H1 (cell line): ENCODE measurements around the gene SLC25A51. TPM values are rescaled to one million over a fixed set of nuclear protein-coding genes. Genes with fewer than 3 reads are reported as not detected.

Source experiments
- CTCF ChIA-PET: fragments of 300-600 bp; sonication (Branson Sonifier 250); formaldehyde crosslinking; loops from one replicate; lab custom pipeline; 2021; ENCODE audit not compliant: partially characterized antibody; lab: Charles Lee
- POLR2A ChIA-PET: fragments of 300-600 bp; sonication (Branson Sonifier 250); formaldehyde crosslinking; loops from one replicate; lab custom pipeline; 2021; ENCODE audit warnings: inconsistent platforms; ENCODE audit not compliant: partially characterized antibody; lab: Charles Lee
- DNase-seq, 2 experiments: peaks; one replicate each; pipeline versions ENCODE4 v3.0.0 to v3.0.0-alpha.2; 2010 to 2022; ENCODE audit warnings: low spot score in 2 of 2, low read depth in 1 of 2, mixed read lengths in 1 of 2
- FAIRE-seq: peaks from 2 replicates; lab custom pipeline; 2011; peaks lifted over from hg19 to GRCh38; lab: Jason Lieb, UNC
- H2AFZ ChIP-seq: 2 replicates; pipeline ENCODE4 v1.8.1; 2012; ENCODE audit warnings: low read length, inconsistent platforms
- H2AK5ac ChIP-seq: 2 replicates; pipeline ENCODE4 v1.6.1; 2013; ENCODE audit warnings: low read depth, low read length
- H2BK120ac ChIP-seq: replicated peaks from 2 replicates; pipeline ENCODE3; 2013; ENCODE audit warnings: low read depth, low read length, inconsistent platforms
- H2BK12ac ChIP-seq: 2 replicates; pipeline ENCODE4 v1.6.1; 2013; ENCODE audit warnings: low read depth, low read length
- H2BK15ac ChIP-seq: 2 replicates; pipeline ENCODE4 v1.6.1; 2013; ENCODE audit warnings: low read length
- H2BK20ac ChIP-seq: 2 replicates; pipeline ENCODE4 v1.6.1; 2013; ENCODE audit warnings: low read length
- H2BK5ac ChIP-seq: 2 replicates; pipeline ENCODE4 v1.6.1; 2013; ENCODE audit warnings: low read depth, low read length
- H3K14ac ChIP-seq: 2 replicates; pipeline ENCODE4 v1.6.1; 2013; ENCODE audit warnings: inconsistent platforms; ENCODE audit not compliant: insufficient read length
- H3K18ac ChIP-seq: 2 replicates; pipeline ENCODE4 v1.6.1; 2013; ENCODE audit warnings: low read length; ENCODE audit errors: extremely low read depth
- H3K23ac ChIP-seq: 2 replicates; pipeline ENCODE4 v1.6.1; 2013; ENCODE audit warnings: inconsistent platforms; ENCODE audit not compliant: insufficient read length
- H3K23me2 ChIP-seq: 2 replicates; pipeline ENCODE4 v1.6.1; 2013; ENCODE audit warnings: low read depth, low read length
- H3K27ac ChIP-seq: 2 replicates; pipeline ENCODE4 v1.6.1; 2011; ENCODE audit warnings: low read depth, low read length, inconsistent platforms
- H3K27me3 ChIP-seq, 4 experiments: replicated peaks in 1 of 4; 1 replicate in 1 of 4; 2 replicates in 3 of 4; pipeline versions ENCODE4 v1.6.1 to v1.8.1; 2011 to 2013; ENCODE audit warnings: low read length in 3 of 4, mild to moderate bottlenecking in 3 of 4, inconsistent platforms in 2 of 4, mixed read lengths in 2 of 4, moderate library complexity in 1 of 4; ENCODE audit not compliant: control insufficient read depth in 3 of 4, insufficient read depth in 3 of 4; ENCODE audit errors: extremely low read depth in 1 of 4
- H3K36me3 ChIP-seq, 4 experiments: 2 replicates each; pipeline versions ENCODE4 v1.6.1 to v1.8.1; 2011 to 2013; ENCODE audit warnings: mild to moderate bottlenecking in 4 of 4, low read length in 3 of 4, moderate library complexity in 2 of 4, control low read depth in 1 of 4, inconsistent platforms in 1 of 4; ENCODE audit not compliant: insufficient read depth in 4 of 4, control insufficient read depth in 2 of 4
- H3K4ac ChIP-seq: replicated peaks from 2 replicates; pipeline ENCODE3; 2013; ENCODE audit warnings: low read length, low read depth, mixed read lengths, inconsistent platforms; ENCODE audit not compliant: insufficient read length
- H3K4me1 ChIP-seq, 4 experiments: replicated peaks in 1 of 4; 1 replicate in 1 of 4; 2 replicates in 3 of 4; pipeline versions ENCODE4 v1.6.1 to v1.8.1; 2011 to 2013; ENCODE audit warnings: low read length in 3 of 4, inconsistent platforms in 2 of 4, mixed read lengths in 1 of 4; ENCODE audit not compliant: insufficient read depth in 4 of 4, control insufficient read depth in 3 of 4
- H3K4me2 ChIP-seq, 2 experiments: 2 replicates each; pipeline versions ENCODE4 v1.6.1 to v1.8.1; 2011 to 2013; ENCODE audit warnings: low read depth in 2 of 2, low read length in 2 of 2, control low read depth in 1 of 2, inconsistent platforms in 1 of 2, mild to moderate bottlenecking in 1 of 2; ENCODE audit not compliant: insufficient read depth in 1 of 2
- H3K4me3 ChIP-seq, 4 experiments: fragments of 200-600, 300-600 bp in 1 of 4; sonication (generic), shearing (Covaris generic), sonication (Bioruptor Twin) in 1 of 4; 2 replicates each; pipeline versions ENCODE4 v1.5.1 to v1.8.1; 2011 to 2016; ENCODE audit warnings: low read length in 4 of 4, low read depth in 3 of 4, control low read depth in 2 of 4, inconsistent platforms in 2 of 4, mild to moderate bottlenecking in 2 of 4, mixed read lengths in 1 of 4, moderate library complexity in 1 of 4; ENCODE audit not compliant: insufficient read depth in 2 of 4; ENCODE audit errors: extremely low read depth in 1 of 4
- H3K56ac ChIP-seq: replicated peaks from 2 replicates; pipeline ENCODE3; 2013; ENCODE audit warnings: low read depth, mild to moderate bottlenecking, mixed read lengths, low read length, inconsistent platforms; ENCODE audit not compliant: insufficient read length
- H3K79me1 ChIP-seq: 2 replicates; pipeline ENCODE4 v1.6.1; 2013; ENCODE audit warnings: low read depth, low read length, control low read depth
- H3K79me2 ChIP-seq, 2 experiments: 2 replicates each; pipeline versions ENCODE4 v1.6.1 to v1.8.1; 2012 to 2013; ENCODE audit warnings: low read length in 2 of 2, mild to moderate bottlenecking in 2 of 2, inconsistent platforms in 1 of 2; ENCODE audit not compliant: insufficient read depth in 2 of 2, control insufficient read depth in 1 of 2
- H3K9ac ChIP-seq, 4 experiments: replicated peaks in 1 of 4; 1 replicate in 1 of 4; 2 replicates in 3 of 4; pipeline versions ENCODE4 v1.6.1 to v1.8.1; 2011 to 2013; ENCODE audit warnings: low read depth in 3 of 4, low read length in 3 of 4, control low read depth in 2 of 4, mild to moderate bottlenecking in 2 of 4, moderate library complexity in 2 of 4, inconsistent platforms in 1 of 4; ENCODE audit errors: extremely low read depth in 1 of 4
- H3K9me3 ChIP-seq, 2 experiments: 2 replicates each; pipeline versions ENCODE4 v1.6.1 to v1.8.1; 2012 to 2013; ENCODE audit warnings: mild to moderate bottlenecking in 2 of 2, moderate library complexity in 2 of 2, control low read depth in 1 of 2, inconsistent platforms in 1 of 2, low read depth in 1 of 2, low read length in 1 of 2, mixed read lengths in 1 of 2; ENCODE audit not compliant: insufficient read depth in 2 of 2
- H4K20me1 ChIP-seq, 2 experiments: replicated peaks in 1 of 2; 2 replicates each; pipeline versions ENCODE3 to v1.8.1; 2011 to 2013; ENCODE audit warnings: inconsistent platforms in 2 of 2, low read length in 2 of 2, mild to moderate bottlenecking in 1 of 2; ENCODE audit not compliant: insufficient read depth in 2 of 2, control insufficient read depth in 1 of 2
- H4K5ac ChIP-seq: 2 replicates; pipeline ENCODE4 v1.6.1; 2013; ENCODE audit warnings: low read length, low read depth, mixed read lengths, inconsistent platforms; ENCODE audit not compliant: insufficient read length
- H4K8ac ChIP-seq: 2 replicates; pipeline ENCODE4 v1.8.0; 2013; ENCODE audit warnings: mild to moderate bottlenecking, moderate library complexity, low read length, inconsistent platforms; ENCODE audit not compliant: insufficient read depth; ENCODE audit errors: extremely low read depth
- H4K91ac ChIP-seq: replicated peaks from 2 replicates; pipeline ENCODE3; 2013; ENCODE audit warnings: low read length, mixed read lengths, inconsistent platforms; ENCODE audit not compliant: insufficient read length
- ASH2L ChIP-seq: fragments of 200-600, 300-600 bp; sonication (generic); IDR thresholded peaks from one replicate; pipeline ENCODE4 v1.7.1; 2017; ENCODE audit warnings: low read length
- CBX5 ChIP-seq: fragments of 300-800, 300-1000 bp; sonication (generic); IDR thresholded peaks from 2 replicates; pipeline ENCODE4 v1.7.1; 2016; ENCODE audit warnings: antibody characterized with exemption, low read length, low read depth
- CHD1 ChIP-seq: IDR thresholded peaks from 2 replicates; pipeline ENCODE4 v1.6.1; 2012; ENCODE audit warnings: low read depth, low read length, improper control_type of control experiment
- CHD2 ChIP-seq: IDR thresholded peaks from 2 replicates; pipeline ENCODE4 v1.6.1; 2012; ENCODE audit warnings: low read length, improper control_type of control experiment
- CREB1 ChIP-seq: IDR thresholded peaks from 2 replicates; pipeline ENCODE4 v1.6.1; 2012; ENCODE audit warnings: inconsistent platforms
- EGR1 ChIP-seq: IDR thresholded peaks from 2 replicates; pipeline ENCODE4 v1.6.1; 2011; ENCODE audit warnings: low read depth, low read length, borderline replicate concordance
- FOSL1 ChIP-seq: IDR thresholded peaks from 2 replicates; pipeline ENCODE4 v1.6.1; 2011; ENCODE audit warnings: mild to moderate bottlenecking, low read depth, low read length, moderate library complexity; ENCODE audit not compliant: insufficient read depth
- PHF8 ChIP-seq: fragments of 200-600 bp; sonication (generic); conservative IDR thresholded peaks from 2 replicates; pipeline ENCODE4 v1.7.1; 2012; ENCODE audit warnings: low read depth, mild to moderate bottlenecking, inconsistent platforms, low read length, moderate library complexity
- POLR2A ChIP-seq, 2 experiments: IDR thresholded peaks; 1 replicate in 1 of 2; 2 replicates in 1 of 2; pipeline ENCODE4 v1.6.1; 2011; ENCODE audit warnings: low read depth in 2 of 2, low read length in 2 of 2, mild to moderate bottlenecking in 2 of 2; ENCODE audit errors: control extremely low read depth in 1 of 2
- RAD21 ChIP-seq, 2 experiments: IDR thresholded peaks in 1 of 2; conservative IDR thresholded peaks in 1 of 2; 2 replicates each; pipeline ENCODE4 v1.6.1; 2011; ENCODE audit warnings: low read depth in 2 of 2, low read length in 2 of 2, improper control_type of control experiment in 1 of 2, inconsistent platforms in 1 of 2, mild to moderate bottlenecking in 1 of 2, moderate library complexity in 1 of 2
- RXRA ChIP-seq: IDR thresholded peaks from 2 replicates; pipeline ENCODE4 v1.6.1; 2011; ENCODE audit warnings: low read depth, mild to moderate bottlenecking, low read length, moderate library complexity; ENCODE audit not compliant: insufficient read depth
- SAP30 ChIP-seq: fragments of 300-600 bp; sonication (generic); IDR thresholded peaks from 2 replicates; pipeline ENCODE4 v1.7.1; 2012; ENCODE audit warnings: low read length, moderate library complexity, mild to moderate bottlenecking, inconsistent platforms; ENCODE audit not compliant: insufficient read depth, insufficient replicate concordance
- SIN3A ChIP-seq, 2 experiments: IDR thresholded peaks in 1 of 2; conservative IDR thresholded peaks in 1 of 2; 2 replicates each; pipeline ENCODE4 v1.6.1; 2011 to 2012; ENCODE audit warnings: low read length in 2 of 2, improper control_type of control experiment in 1 of 2, low read depth in 1 of 2, mild to moderate bottlenecking in 1 of 2
- SIRT6 ChIP-seq: IDR thresholded peaks from one replicate; pipeline ENCODE4 v1.7.1; 2012; ENCODE audit warnings: low read length, inconsistent platforms
- SP1 ChIP-seq: IDR thresholded peaks from 2 replicates; pipeline ENCODE4 v1.6.1; 2011; ENCODE audit warnings: low read depth, low read length
- WGBS, 2 experiments: shearing (Covaris generic) in 1 of 2; methylation state at CpG; one replicate each; pipeline versions ENCODE4 v1.1.6 to v1.1.7; 2013 to 2015; ENCODE audit warnings: low lambda C conversion rate in 2 of 2, mixed read lengths in 2 of 2, inconsistent platforms in 1 of 2, low coverage in 1 of 2, missing lambda C conversion rate in 1 of 2; ENCODE audit not compliant: insufficient replicate concordance in 2 of 2, insufficient coverage in 1 of 2, insufficient read length in 1 of 2; ENCODE audit errors: extremely low coverage in 1 of 2, missing lambda C conversion rate in 1 of 2; 5-methylcytosine and 5-hydroxymethylcytosine counted together
- polyA plus RNA-seq, 7 experiments: library from polyadenylated mRNA; depleted of rRNA in 3 of 7; stranded (reverse) in 5 of 7; unstranded in 2 of 7; fragments of >200 nt in 5 of 7; fragments of 200-250 nt in 2 of 7; gene quantifications; 1 replicate in 5 of 7; 2 replicates in 1 of 7; 4 replicates in 1 of 7; pipeline versions ENCODE4 v1.2.1 to v1.2.3, GENCODE V29; 2011 to 2013; ENCODE audit warnings: missing spikeins in 2 of 7, mixed read lengths in 2 of 7
- total RNA-seq: library from RNA; stranded (reverse); fragmentation: NEBNext Ultra II Directional; extraction: Animal tissue kit (Norgen Biotek cat#: 25700); gene quantifications from 2 replicates; pipeline ENCODE4 v1.2.1, GENCODE V29; 2021

Gene SLC25A51
- total and polyA plus RNA-seq, 2 of the 8 experiments (the other 6 are each of a cell fraction or from before 2014, with no cell fraction given): 8.0 to 14.5 TPM

DNA sequence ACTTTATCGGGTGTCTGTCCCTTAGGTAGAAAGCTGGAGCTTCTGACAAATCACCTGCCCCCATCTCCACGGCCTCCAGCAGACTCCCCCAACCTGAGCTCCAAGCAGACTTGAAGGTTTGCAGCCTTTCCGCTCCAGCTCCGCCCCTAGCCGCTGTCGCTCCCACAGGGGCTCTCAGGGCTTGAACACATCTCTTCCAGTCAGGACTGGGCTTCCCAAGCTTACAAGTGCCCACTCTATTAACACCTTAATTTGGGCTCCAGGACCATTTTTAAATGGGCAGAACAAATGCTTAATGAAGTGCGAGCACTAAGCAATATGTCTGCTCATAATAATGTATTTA lies 17.2 kb upstream of the SLC25A51 start:
- no peaks in the 10 kb centered on the region for H3K9me3 ChIP-seq
- POLR2A ChIA-PET: interaction anchor here (0.9 to 1.9 kb wide), 2 partner anchors 10 to 96 kb away, joined by 3 to 6 read pairs; no protein-coding TSS in a partner anchor
- no peak overlapping the region for H3K27ac ChIP-seq
- H3K79me1 ChIP-seq: peaks cover 2% of the 10 kb centered on the region; the same call in 1 of the 2 replicates
- H3K4me1 ChIP-seq: peaks cover 0 to 35% (median 14%) of the 10 kb centered on the region in 4 experiments; a peak in 5 of 7 replicates
- H2AK5ac ChIP-seq: no peak overlapping the region
- H2BK20ac ChIP-seq: no peak overlapping the region
- no peaks in the 10 kb centered on the region; a peak in 1 of 8 replicates for H3K36me3 ChIP-seq
- no peak for FAIRE-seq
- 93% methylated on average over 7 of the region's 7 CpGs; no CpG with 5 or more reads in 1 of the 2 experiments for WGBS, 2 experiments
- no peak overlapping the region for H2BK120ac ChIP-seq
- H2BK15ac ChIP-seq: 0 out of 2 replicates have a peak overlapping the region, but pooled peaks have one; percentile 72
- no peak overlapping the region for H2AFZ ChIP-seq
- H4K20me1 ChIP-seq: no peaks in the 10 kb centered on the region
- H3K56ac ChIP-seq: no peak overlapping the region
- no peaks in the 10 kb centered on the region for H3K27me3 ChIP-seq
- H3K14ac ChIP-seq: no peak overlapping the region
- H4K8ac ChIP-seq: no peak overlapping the region
- H4K91ac ChIP-seq: no peak overlapping the region
- no peak overlapping the region for H3K9ac ChIP-seq
- CTCF ChIA-PET: interaction anchor here (0.9 to 1.7 kb wide), 5 partner anchors 16 to 439 kb away, joined by 3 read pairs; no protein-coding TSS in a partner anchor
- H4K5ac ChIP-seq: no peak overlapping the region
- H3K23ac ChIP-seq: no peak overlapping the region
- H3K4me2 ChIP-seq: no peak overlapping the region
- H3K4ac ChIP-seq: no peak overlapping the region
- H2BK5ac ChIP-seq: no peak overlapping the region
- no peaks in the 10 kb centered on the region for H3K23me2 ChIP-seq
- DNase-seq: no peak
- H2BK12ac ChIP-seq: 0 out of 2 replicates have a peak overlapping the region, but pooled peaks have one; percentile 27
- no peak overlapping the region for H3K4me3 ChIP-seq
- H3K18ac ChIP-seq: no peak overlapping the region
- H3K79me2 ChIP-seq: no peaks in the 10 kb centered on the region
- TF ChIP-seq CREB1: no peak
- TF ChIP-seq SP1: no peak
- no peak for TF ChIP-seq SIRT6
- no peak for TF ChIP-seq FOSL1
- no peak for TF ChIP-seq SAP30
- no peak for TF ChIP-seq CBX5
- TF ChIP-seq ASH2L: no peak
- TF ChIP-seq POLR2A (IDR thresholded peaks at IDR 0.05; ENCODE audit: control extremely low read depth in 1 of 2, low read depth in 2 of 2, low read length in 2 of 2): no peak
- TF ChIP-seq SIN3A (conservative IDR thresholded peaks at IDR 0.05 in 1 of 2, IDR thresholded peaks at IDR 0.05 in 1 of 2; ENCODE audit: low read depth in 1 of 2, low read length in 2 of 2): no peak
- no peak for TF ChIP-seq PHF8
- TF ChIP-seq CHD1: no peak
- TF ChIP-seq RAD21 (IDR thresholded peaks at IDR 0.05 in 1 of 2, conservative IDR thresholded peaks at IDR 0.05 in 1 of 2; ENCODE audit: low read depth in 2 of 2, low read length in 2 of 2): no peak
- TF ChIP-seq EGR1: no peak
- no peak for TF ChIP-seq CHD2
- no peak for TF ChIP-seq RXRA
